Activated CD4-positive, alpha-beta T cell treated with anti-CD3 and anti-CD28 coated beads, Interleukin-2, Interleukin-4, amounts not matched to agents 100 ng/mL and 50 ng/mL, durations not matched to agents 16 hours and 8 hours (primary cell): Measurements from ENCODE around the gene MPPED1.

Experiments
- DNase-seq: peaks from one replicate; pipeline ENCODE4 v3.0.0-alpha.2; 2020; ENCODE audit warnings: low spot score

MPPED1 gene

DNA sequence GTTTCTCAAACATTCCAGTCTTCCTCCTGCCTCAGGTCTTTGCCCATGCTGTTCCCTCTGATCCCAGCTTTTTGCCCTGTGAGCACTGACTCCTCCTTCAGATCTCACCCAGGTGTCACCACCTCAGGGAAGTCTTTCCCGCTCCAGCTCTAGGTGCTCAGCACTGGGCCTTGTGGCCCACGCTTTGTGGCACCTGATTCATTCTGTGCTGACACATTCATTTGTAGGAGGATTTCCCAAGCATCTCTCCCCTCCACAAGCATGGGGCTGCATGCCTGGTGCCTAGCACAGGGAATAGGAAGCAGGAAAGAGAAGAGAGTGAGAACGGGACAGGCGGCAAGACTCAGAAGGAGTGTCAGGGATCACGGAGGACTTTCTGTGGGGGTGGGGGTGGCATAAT, 17.6 kb downstream of the MPPED1 start:
- DNase-seq = no peak

DNA sequence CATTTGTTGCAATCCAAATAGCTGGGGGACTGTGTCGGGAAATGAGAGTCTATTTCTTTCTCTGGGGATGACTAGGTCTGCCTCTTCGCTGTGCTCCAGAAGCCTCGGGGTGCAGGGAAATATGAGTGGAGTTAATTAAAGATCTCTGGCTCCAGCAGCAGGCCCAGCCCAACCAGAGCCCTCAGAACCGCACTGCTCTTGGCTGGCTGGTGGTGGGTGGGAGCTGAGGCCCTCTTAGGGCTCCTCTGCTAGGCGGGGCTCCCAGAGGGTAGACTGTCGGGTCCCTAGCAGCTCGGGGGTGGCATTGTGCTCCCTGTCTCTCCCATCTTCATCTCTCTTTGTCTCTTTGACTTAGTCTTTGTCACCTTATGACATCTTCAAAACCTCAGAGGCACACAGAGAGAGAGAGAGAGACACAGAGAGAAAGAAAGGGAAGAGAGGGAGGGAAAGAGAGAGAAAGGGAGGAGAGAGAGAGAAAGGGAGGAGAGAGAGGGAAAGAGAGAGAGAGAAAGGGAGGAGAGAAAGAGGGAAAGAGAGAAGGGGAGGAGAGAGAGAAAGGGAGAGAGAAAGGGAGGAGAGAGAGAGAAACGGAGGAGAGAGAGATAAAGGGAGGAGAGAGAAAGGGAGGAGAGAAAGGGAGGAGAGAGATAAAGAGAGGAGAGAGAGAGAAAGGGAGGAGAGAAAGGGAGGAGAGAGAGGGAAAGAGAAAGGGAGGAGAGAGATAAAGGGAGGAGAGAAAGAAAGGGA, 20.2 kb downstream of the MPPED1 start:
- no peak for DNase-seq

DNA sequence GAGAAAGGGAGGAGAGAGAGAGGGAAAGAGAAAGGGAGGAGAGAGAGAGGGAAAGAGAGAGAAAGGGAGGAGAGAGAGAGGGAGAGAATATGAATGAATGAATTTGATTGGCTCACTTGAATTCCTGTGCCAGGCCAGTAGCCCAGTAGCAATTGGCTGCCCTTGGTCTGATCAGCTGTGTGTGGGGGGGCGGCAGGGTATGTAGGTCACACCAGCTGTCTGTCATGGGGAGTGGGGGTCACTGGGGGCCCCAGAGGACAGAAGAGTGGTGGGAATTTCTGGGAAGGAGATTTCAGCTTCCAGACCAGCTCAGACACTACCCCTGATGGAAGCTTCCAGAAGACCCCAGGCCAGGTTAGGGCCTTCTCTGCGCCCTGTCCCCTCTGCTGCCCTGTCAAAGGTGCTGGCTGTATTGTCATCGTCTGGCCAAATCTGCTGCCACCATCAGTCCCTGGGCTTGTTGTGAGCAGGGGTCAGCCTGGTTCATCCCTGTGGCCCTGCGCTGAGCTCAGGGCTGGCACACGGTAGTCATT, 21.1 kb downstream of the MPPED1 start:
- DNase-seq = no peak

DNA sequence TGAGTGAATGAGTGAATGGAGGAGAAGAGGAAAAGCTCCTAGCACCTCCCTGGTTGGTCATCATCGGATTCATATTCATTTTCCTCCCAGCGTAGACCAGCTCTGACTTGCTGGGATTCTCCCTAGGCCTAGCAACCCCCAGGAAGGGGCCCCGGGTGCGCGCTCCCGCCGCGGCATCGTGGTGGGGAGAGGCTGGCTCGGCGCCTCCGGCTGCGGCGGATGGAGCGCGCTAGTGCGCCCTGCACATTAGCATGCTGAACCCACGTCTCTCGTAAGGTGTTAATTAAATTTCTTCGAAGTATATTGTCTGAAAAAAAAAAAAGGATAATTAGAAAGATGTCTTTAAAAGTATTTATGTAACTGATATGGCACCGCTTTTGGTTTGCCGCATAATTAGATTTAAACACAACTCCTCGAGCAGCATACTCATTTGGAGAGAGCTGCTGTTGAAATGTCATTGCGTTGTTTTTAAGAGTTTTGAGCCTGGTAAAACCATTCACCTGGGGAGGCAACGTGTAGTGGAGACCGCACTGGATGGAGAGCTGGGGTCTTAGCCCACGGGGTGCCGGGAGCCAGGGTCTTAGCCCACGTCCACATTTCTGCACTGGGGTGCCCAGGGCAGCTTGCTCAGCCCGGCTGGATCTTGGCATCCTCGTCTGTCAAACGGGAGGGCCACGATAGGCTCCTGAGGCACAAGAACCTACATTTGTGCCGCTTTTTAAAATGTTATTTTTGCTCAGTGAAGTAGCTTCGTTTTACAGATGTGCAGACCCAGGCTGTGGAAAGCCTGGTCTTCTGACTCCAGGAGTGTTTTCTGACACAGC, 21.8 kb downstream of the MPPED1 start:
- DNase-seq = no peak

DNA sequence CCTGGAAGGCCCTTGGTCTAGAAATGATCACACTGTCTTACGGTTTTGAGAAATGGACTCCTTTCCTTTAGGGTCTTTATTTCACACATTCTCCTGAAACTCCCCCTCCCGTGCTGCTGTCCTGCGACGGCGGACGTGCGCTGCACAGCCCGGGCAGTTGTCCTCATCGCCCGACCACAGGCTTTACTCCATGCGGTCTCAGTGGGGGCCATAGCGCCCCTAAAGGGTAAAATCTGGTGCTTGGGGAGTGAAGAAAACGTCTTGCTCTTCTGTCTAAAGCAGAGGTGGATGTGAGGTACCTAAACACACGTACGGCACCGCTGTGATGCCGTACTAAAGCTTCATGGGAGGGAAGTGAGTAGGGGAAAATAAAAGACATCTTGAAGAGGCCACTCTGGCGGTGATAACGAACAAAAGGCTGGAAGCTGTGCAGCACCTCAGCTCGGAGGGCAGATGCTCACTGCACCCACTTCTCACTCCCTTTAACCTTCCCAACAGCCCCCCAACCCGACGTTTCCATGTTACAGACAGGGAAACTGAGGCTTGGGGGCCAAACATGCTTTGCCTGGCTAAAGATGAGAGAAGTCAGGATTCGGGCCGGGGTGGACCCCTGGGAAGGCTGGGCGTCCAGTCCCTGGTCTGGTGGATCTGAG, 22.6 kb downstream of the MPPED1 start:
- DNase-seq = no peak

DNA sequence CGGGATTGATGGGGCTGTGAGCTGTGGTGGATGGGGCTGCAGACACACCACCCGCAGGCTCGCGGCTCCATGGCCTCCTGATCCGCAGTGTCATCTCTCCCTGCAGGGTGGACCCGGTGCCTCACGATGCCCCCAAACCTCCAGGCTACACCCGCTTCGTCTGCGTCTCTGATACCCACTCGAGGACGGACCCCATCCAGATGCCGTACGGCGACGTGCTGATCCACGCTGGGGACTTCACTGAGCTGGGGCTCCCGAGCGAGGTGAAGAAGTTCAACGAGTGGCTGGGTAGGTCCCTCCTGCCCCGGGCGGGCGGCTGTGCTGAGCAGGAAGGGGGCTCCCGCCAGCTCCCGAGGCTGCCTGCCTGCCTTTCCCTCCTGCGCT, 23.1 kb downstream of the MPPED1 start:
- DNase-seq = no peak

DNA sequence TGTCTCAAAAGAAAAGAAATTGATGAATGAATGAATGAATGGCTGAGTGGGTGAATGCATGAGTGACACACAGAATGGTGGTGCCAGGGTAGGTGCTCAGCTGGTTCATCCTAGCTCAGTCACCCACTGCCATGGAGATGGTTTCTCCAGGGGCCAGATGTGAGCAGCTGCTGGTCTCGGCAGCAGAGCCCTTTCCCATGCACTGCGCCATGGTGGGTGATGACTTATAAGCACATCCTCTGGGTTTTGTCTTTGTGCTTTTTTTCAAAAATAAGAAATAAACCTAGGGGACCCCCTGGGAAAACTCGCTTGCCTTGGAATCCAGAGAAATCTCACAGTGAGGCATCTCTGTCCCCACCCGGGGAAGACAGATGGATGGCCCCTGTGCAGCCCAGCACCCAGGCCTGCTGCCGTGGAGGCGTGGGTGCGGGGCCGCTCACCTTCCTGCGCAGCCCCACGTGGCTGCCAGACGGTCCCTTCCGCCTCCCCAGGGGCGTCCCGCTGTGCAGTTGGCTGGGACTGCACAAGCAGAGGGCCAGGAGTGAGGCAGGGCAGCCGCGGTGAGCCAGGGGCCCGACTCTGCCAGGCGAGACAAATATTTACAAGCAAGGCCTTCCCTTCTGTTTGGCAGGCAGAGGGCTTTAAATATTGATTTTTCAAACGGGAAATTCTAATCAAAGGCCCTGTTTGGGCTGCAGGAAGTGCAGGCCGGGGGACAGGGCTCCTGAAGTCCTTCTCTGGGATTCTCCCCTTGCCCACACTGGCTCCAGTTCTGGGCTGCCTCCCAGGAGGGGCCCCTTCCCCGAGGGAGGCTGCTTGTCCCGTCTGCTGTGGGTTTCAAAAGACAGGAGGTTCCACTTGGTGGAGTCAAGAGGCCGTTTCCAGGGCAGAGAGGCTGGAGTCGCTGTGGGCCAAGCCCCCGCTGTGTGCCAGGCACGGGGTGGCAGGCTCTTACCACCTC, 24.3 kb downstream of the MPPED1 start:
- no peak for DNase-seq

DNA sequence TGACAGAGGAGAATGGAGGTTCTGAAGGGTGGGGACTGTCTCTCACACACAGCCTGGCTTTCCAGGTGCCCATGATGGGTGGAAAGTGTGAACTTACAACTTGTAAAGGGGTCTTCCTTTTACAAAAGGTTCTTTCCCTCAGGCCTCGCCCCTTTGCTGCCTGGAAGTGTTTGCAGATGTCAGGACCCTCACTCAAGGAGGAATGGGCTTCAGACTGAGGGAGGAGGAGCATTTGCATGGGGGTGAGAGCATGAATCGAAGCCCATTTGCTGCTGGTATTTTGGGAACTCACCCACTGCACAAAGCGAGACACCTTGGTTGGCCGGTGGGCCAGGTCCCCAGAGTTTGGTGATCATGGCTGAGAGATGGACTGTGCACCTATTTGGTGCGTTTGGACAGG, 25.1 kb downstream of the MPPED1 start:
- no peak for DNase-seq

DNA sequence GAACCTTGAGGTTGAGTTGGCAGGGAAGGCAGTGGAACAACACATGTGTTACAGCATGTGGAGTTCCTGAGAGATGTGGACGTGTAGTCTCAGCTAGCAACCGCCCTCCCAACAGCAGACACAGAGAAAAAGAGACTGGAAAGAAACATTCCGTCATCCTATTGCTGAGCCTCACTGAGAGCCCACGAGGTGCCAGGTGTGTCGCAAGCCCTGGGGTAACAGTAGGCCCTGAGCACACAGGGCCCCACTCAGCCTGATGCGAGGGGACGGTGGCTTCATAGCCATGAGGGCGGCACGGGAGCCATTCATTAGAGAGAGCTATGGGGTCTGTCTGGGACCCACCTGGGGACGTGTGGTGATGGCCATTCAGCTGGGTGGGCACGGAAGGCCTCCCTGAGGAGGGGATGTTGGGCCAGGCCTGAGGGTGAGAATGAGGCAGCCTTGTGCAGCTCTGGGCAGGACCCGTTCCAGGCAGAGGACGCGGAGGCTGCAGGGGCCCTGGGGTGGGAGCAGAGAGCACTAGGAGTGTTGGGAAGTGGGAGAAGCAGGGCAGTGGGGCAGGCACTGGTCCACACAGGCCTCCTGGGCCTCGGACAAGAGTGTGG, 26.2 kb downstream of the MPPED1 start:
- no peak for DNase-seq

DNA sequence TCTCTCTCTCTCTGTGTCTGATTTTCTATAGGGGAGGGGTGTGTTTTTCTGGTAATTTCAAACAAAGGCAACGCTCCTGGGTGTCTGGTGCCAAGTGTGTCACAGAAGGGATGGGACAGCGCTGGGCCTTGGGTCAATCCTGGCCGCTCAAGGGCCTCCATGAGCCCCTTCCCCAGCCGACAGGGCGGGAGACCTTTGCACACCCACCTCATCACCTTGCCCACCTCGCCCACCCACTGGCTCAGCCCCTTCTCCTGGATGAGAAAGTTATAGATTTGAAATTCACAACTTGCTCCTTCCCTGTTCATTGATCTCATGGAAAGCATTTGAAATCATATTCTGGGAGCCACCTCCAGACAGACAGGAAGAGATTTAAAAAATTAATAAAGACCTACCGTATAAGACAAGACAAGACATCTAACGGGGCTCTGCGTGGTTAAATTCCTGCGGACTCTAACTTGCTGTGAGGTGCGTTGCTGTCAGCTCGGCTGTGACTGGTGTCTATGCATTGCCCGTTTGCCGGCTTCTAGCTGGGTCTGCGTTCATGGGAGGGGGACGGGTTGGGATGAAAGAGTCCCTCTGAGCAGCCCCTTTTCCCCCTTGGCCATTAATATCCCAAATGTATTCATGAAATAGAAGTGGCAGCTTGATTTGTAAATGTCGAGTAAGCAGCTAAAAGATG, 27.0 kb downstream of the MPPED1 start:
- no peak for DNase-seq

DNA sequence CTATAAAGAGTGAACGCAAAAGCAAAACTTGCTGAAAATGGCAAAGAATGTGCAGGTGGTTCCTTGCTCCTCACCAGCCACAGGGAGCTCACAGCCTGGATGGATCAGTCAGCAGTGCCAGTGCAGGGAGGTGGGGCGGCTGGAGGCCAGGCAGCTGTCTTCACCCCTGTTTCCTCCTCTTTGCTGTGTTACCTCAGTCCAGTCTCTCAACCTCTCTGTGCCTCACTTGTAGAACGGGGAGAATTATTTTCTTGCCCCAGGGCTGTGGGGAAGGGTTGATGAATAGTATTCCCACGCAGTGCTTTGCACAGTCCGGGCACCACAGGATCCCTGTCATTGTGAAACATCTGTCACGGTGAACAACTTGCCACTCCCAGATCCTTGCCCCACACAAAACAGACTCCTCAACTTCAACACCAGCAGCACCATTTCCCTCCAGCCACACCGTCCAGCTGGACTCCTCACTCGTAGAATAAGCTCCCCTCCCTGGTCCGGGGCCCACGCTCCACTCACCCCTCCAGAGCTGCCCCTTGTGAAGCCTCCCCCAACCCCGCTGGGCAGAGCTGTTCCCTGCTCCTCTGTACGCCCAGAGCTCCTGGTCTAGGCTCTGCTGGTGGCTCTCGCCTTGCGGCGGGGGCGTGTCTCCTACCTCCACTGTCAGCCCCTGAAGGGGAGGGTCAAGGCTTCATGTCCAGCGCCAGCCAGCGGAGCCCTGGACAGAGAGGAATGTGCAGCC, 27.7 kb downstream of the MPPED1 start:
- DNase-seq = no peak

DNA sequence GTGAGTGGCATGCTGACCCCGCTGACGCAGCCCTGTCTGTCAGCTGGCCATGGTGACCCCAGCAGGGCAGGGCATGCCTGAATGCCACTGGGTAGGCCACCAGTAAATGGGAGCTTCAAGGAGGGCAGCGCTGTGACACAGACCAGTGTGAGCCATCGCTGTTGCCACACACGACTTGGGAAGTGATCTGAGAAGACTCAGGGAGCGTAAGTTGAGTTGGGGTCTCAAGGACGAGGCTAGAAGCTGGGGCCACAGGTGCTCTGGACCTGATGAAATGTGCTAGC, 28.2 kb downstream of the MPPED1 start:
- no peak for DNase-seq

DNA sequence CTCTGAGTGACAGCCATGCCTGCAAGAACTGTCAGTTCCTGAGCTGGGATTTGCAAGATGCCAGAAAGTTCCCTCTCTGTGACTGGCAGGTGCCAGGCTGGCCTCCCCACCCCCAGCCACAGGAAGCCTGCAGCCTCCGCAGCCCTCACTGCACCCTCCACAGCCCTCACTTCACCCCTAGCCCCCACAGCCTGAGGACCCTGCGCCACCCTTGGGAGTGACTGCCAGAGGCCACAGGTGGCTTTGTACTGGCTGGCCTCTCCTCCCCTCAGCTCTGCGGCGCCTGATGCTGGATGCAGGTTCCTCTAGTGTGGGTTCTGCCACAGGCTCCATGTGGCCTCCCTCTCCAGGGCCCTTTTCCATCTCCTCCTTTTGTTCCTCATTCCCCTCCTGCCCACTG, 28.7 kb downstream of the MPPED1 start:
- no peak for DNase-seq

DNA sequence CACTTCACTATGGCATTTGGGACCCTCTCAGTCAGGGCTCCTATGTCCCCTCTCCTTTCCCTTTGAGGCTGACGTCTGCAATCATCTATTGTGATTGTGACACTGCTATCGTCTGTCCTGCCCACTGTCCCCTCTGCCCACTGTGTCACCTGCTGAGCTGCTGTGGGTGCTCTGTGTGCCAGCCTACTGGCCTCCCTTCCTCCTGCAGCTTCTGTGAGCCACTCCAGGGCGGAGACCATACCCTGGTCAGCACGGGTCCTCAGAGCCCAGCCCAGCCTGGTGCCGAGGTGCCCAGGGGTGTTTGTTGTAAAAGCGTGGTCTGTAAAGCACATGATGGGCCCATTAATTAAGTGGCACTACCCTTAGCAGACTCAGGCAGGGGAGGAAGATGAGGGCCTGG, 29.4 kb downstream of the MPPED1 start:
- no peak for DNase-seq

DNA sequence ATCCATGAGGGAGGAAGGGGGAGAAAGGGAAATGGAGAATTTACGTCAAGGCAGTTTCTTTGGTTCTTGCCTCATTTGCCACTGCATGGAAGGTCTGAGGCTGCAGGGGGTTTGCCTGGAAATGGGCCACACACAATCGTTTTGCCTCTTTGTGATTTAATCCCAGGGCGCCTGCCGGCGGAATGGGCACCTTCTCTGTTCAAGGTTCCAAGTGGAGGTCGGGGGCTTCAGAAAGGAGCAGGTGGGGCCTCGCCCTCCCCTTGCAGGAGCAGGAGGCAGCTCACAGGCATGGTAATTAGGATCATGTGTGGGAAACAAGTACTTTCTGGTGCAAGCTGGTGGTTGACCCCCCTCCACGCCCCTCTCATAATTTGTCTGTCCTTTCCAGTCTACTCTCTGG, 29.9 kb downstream of the MPPED1 start:
- no peak for DNase-seq

DNA sequence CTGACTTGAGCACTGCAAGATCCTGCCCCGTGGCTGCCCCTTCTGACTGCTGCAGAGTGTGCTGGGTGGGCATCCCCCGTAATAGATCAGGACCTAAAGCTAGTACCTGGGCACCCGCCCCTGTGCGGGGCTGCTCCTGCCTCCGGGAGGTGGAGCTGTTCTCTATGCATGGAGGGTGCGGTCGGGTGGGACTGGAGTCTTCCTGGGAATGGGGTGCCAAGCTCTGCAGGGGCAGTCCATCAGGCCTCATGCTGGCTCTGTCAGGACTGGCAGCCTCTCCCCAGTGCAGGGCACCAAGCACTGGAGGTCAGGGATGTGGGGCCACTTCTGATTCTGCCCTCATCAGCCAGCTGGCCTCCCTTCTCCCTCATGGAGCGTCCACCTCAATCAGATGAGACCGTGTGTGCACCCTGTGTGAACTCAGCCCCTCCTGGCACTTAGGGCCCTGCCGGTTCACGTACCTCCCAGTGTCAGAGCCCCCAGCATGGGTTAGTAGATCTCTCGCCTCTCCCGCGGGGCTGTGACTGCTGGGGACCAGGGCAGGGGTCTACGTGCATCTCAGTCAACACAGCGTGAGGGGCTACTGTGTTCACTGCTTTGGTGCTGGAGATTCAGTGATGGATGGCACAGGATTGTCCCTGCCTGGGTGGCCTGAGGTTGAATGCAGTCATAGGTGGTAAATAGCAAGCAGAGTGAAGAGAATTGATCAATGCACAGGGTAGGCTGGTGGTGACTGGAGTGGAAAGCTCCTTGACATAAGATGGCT, 30.8 kb downstream of the MPPED1 start:
- DNase-seq = no peak

DNA sequence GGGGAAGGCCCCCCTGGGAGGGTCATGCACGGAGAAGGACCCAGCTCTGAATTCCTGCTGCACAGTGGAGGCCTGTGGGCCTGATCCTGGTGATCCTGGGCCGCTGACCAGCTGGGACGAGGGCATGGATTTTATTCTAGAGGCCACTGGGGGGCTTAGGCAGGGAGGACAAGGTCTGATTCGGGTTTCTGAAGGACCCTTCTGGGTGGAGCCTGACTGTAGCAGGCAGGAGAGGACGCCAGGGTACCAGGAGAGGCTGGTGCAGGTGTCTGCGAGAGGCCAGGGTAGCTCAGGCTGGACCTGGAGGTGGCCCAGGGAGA, 31.3 kb downstream of the MPPED1 start:
- no peak for DNase-seq

DNA sequence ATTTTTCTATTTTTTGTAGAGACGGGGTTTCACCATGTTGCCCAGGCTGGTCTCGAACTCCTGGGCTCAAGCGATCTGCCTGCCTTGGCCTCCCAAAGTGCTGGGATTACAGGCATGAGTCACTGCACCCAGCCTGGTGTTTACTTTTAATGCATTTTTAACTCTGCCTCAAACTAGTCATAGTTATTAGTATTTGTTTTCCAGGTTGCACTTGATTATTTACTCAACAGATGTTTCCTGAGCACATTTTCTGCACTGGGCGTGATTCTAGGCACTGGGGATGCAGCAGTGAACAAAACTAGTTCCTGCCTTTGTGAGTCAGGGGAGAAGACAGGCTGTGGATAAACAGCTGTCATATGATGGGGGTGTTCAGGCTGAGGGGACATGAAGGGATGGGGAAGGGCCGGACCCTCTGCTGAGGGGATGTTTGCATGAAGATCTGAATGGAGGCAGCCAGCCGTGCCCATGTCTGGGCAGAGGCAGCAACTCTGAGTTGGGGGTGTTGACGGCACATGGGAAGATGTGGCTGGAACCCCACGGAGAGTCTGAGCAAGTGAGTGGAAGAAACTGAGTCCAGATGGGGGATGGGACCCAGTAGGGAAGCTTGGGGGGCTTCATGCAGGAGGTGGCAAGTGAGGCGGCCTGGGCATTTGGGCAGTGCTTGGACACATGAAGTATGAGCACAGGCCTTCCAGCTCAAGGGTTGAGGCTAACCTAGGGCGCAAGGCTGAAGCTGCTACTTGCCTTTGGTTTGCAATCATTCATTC, 34.4 kb downstream of the MPPED1 start:
- DNase-seq = no peak

DNA sequence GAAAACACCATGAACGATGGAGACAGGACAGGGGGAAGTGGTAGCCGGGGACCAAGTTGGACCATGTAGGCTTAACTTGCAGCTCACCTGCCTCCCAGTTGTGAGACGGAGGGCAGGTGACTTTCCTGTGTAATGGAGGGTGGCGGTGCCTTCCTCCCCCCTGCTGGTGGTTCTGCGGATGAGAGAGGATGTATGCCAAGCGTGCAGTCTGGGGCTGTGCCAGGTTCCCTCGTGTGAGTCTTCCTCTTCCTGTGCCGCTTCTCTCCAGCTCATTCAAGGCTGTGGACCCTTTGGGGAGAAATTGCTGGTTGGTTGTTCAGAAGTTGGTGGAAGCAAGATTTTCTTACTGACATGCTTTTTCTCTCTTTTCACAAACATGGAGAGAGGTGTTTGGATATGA, 35.1 kb downstream of the MPPED1 start:
- DNase-seq = no peak
